GM20431 (cell line): ENCODE data around the gene TIRAP.
"Not testable (repeated sequence)": the region's sequence is repeated elsewhere in the genome, so short reads cannot be mapped to it uniquely, and the experiment has no call there.

Experiments used
- in situ Hi-C: fragments of 300-500 bp; cut with MseI, MboI; formaldehyde crosslinking; loops from one replicate; pipeline ENCODE4 v1.15.0; 2020; ENCODE audit warnings: low sequenced_read_pairs; ENCODE audit not compliant: unreplicated experiment

Gene TIRAP

DNA sequence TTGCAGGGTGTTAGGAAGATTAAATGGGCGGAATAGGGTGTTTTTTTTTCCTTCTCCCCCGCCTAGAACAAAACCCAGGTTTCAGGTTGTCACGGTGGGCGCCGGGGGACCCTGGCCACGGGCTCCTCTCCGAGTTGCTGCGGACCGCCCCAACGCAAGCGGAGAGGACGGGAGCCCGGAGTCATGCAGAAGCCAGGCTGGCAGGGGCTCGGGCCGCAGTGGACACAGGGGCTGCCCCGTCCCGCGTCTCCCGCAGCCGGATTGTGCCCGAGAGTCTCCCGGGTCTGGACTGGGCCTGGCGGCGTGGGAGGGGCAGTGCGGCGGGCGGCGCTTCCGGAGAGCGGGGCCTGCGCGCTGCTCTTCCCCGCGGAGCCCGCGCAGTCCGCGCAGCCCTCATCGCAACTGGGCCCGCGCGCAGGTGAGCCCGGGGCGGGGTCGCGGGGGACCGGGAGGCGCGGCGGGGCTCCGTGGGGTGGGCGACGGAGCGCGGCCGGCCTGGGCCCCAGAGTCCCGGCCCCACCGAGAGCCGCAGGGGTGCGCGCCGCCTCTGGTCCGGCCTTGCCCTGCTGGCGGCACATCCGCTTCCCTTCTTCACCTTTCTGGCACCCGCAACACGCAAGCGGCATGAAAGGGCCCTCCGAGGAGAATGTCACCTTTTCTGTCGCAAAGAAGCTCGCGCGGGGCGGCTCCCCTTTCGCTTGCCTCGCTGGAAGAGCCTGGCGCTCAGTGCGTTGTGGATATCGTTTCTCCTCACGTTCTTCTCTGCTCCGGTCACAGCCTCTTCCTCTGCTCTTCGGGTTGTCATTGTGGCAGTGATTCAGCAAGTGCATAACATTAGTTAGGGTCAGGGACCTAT lies at the start of gene TIRAP:
Gene TIRAP (plus strand): TSS at position 358 of the 856 bp plus-strand sequence. CDS start 7,802 bp downstream, outside the sequence.
- in situ Hi-C loops, result no loop called here

GRCh38 chr11:126233391-126233790 lies 49.5 kb upstream of the TIRAP start:
- in situ Hi-C loops, result no loop called here

DNA sequence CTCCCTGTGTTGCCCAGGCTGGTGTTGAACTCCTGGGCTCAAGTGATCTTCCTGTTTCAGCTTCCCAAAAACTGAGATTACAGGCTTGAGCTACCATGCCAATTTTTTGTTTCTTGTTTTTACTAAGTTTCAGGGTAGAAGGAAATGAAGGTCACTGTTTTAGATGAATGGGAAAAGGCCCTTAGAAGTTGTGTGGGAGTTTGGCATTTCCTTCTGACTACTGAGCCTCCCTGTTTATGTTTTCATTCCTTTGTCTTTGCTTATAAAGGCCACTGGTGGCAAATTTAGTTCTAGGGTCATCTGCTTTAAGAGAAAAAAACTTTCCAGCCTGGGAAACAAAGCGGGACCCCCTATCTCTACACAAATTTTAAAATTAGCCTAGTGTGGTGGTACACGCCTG lies 36.3 kb upstream of the TIRAP start:
- in situ Hi-C loops, result no loop called here

DNA sequence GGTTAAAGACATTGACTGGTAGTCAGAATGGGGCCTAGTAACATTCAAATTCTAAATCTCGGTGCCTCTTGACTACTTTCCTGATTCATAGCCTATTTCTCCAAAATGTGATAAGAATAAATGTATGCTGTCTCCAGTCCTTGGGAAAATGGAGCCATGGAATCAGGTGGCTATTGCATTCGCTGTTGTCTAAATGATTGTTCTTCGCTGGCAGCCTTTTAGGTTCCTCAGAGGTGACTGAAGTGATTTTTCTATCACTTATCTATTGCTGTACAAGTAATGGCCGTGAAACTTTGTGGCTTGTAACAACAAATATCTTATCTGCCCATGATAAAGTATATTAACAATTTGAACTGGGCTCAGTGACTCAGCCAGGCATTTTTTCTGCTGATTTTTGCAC lies 29.6 kb upstream of the TIRAP start:
- in situ Hi-C loops, result no loop called here

GRCh38 chr11:126254819-126255218 lies 28.1 kb upstream of the TIRAP start:
- in situ Hi-C loops, result no loop called here

- in situ Hi-C loops, result not testable (repeated sequence)
These were observed 27.4 kb upstream of the TIRAP start for GRCh38 chr11:126255507-126255906.

DNA sequence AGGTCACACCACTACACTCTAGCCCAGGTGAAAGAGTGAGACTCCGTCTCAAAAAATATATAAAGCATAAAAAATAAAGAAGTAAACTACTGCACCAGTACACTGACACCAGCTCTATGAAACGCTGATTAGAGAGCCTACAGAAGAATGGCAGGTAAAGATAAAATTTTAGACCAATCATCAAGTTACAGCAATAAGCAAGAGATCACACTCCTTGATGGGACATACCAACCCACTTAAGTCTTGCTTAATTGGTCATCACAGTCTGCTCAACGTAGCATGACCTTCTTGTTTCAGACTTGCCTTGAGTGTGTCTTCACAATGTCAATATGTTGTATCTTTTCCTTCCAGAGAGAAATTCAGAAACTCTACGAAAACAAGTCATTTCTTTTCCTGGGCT lies 26.7 kb upstream of the TIRAP start:
- in situ Hi-C loops, result no loop called here

DNA sequence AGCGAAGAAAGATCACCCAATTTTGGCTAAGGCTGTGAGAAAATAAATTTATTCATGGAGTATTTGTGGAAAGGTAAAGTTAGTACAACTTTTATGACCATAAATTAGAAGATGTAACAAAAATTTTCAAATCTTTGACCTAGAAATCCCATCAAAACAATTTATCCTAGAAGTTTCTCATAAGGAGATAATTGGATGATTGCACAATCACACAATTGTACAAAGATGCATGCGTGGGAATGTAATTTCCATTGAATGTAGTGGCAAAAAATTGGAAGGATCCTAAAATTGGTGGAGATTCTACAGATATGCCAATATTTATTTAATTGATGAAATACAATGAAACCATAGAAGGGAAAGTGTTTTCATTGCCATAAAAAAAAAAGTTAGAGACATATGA lies 25.7 kb upstream of the TIRAP start:
- in situ Hi-C loops, result no loop called here

DNA sequence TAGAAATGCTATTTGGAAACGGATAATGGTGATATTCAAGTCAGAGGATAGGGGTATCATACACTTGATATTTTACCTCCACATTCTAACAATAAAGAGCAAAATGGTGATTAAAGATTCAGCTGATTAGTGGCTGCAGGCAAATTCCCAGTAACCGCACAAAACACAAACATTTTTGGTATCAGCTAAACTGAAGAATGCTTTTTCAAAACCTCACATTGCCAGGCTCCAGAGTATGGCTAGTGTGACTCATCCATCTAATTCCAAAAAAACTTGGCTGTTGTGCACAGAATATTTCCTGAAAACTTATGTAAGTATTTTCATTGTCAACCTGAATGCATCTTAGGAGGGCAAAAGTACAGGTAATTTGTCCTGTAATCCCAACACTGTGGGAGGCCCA lies 25.1 kb upstream of the TIRAP start:
- in situ Hi-C loops, result no loop called here

DNA sequence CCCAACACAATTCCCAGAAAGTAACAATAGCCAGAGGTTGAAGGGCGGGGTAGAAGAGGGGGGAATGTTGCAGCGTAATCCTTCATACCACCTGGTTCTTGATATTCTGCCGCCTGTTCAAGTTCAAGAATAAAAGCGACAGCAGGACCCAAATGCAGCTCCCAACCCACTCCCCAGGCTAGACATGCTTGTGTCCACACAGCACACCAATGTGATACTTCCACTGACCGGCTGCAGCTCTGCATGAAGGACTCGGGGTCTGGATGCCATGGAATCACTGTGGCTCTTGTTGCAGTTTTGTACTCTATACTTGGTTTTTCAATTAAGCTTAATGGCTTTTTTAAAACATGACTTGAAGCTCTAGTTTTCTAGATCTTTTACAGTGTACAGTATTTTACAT lies 20.7 kb upstream of the TIRAP start:
- in situ Hi-C loops, result no loop called here

GRCh38 chr11:126263489-126263888 lies 19.4 kb upstream of the TIRAP start:
- in situ Hi-C loops, result no loop called here

DNA sequence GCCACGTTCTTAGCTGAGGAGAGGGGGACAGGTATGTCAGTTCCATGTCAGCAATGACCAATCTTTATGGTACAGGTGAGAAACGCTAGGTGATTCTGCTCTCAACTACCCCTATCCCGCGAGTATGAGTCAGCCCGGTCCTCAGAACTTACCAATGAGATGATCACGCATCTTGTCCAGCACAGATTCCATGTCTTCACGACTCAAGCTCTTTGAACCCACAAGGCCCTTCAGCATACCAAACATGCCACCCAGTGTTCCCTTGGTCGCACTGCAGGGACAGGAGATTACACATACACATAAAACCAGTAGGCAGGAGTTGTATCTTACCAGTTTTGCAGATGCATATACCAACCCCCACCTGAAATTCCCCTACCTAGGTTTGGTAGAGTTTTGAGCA lies 17.1 kb upstream of the TIRAP start:
- in situ Hi-C loops, result no loop called here

DNA sequence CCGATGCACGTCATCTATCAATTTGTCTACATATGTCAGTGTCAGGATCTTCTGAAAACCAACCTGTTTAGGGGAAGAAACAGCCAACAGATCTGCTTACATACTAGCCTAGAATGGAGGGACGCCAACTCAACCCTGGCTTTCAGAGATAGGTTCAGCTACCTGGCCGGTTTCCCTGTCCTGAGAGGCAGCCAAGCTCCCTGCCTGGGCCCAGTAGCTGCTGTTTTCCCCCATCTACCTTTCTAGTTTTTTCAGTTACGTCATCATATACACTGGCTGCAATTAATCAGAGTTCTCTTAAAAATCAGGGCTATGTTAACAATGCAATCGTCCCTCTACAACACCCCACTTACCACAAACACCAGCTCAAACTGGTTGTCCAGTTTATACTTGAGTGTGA lies 15.2 kb upstream of the TIRAP start:
- in situ Hi-C loops, result no loop called here

DNA sequence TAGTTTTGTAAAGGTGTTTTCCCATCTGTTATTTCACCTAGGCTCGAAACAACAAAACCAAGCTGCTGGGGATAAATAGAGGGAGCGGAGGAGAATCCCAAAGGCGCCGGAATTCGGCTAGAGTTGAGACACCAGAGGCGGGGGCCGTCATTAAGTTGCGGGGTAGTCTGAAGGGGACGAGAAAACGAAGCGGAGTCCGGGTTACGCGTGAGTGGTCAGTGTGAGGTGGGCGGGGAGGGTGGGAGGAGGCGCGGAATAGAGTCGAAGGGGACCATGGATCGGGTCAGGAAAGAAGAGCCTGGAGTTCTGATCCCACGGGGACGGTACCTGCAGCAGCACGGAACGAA lies 14.6 kb upstream of the TIRAP start:
- in situ Hi-C loops, result no loop called here

- in situ Hi-C loops, result no loop called here
These were observed 13.9 kb upstream of the TIRAP start, which contains the start of the genes FOXRED1 and SRPRA for GRCh38 chr11:126268708-126269579. Gene FOXRED1 (plus strand): TSS chr11:126269154. CDS start chr11:126269207, 53 bp downstream. Gene SRPRA (minus strand): TSS chr11:126268895. CDS start chr11:126268804, 91 bp downstream.

- in situ Hi-C loops, result no loop called here
These were observed 5.6 kb upstream of the TIRAP start for GRCh38 chr11:126277322-126277721.

DNA sequence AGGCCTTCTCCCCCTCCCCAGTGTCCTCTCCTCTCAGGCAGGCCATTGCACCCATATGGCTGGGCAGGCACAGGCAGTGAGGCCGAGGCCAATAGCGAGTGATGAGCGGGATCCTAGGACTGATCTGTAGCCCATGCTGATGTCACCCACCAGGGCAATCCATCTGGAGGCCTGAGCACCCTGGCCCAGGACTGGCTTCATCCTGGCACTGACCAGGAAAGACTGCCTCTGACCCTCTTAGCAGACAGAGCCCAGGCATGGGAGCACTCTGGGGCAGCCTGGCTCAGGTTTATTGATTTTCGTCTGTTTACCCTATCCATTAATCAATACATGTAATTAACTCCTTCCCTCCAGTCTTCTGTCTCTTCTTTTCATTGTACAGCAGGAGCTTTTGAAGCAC lies 5.1 kb upstream of the TIRAP start:
- in situ Hi-C loops, result no loop called here

DNA sequence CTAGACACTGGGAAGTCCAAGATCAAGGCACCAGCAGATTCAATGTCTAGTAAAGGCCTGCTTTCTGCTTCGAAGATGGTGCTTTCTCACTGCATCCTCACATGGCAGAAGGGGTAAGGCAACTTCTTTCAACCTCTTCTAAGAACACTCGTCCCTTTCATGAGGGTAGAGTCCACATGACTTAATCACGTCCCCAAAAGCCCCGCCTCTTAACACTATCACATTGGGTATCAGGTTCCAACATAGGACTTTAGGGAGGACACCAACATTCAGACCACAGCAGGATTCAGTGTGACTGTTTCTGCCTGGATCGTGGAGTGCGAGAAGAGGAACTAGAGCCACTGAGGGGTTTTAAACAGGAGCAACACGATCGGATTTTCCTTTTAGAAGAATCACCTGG lies 3.7 kb upstream of the TIRAP start:
- in situ Hi-C loops, result no loop called here

- in situ Hi-C loops, result no loop called here
These were observed 2.3 kb upstream of the TIRAP start for GRCh38 chr11:126280595-126280994.

GRCh38 chr11:126281245-126281644 lies 1.6 kb upstream of the TIRAP start:
- in situ Hi-C loops, result no loop called here

DNA sequence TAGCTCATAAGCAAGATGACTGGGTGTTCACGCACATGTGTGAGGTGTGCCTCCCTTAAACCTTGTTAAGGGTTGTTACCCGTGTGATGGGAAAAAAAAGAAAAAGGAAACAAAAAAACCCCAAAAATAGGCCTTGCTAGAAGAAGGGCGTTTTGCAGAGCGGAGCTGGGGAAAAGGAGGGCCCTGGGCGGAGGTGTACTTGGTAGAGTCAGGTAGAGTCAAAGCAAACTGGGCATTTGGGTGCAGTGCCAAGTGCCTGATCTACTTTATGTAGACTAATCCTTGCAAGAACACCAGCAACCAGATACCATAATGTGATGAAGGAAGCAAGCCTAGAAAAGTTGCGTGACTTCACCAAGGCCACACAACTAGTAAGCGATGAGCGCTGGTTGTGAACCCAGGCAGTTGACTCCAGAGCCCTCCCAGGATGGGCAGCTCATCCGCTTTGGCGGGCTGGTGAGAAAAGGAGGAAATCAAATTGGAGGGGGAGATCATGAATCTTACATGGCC lies 1.2 kb upstream of the TIRAP start:
- in situ Hi-C loops, result no loop called here
